ENCODE data around the gene PCGF6. TPM values are rescaled to one million over a fixed set of nuclear protein-coding genes. Genes with fewer than 3 reads are reported as not detected.
A peak's percentile ranks its signal among the peaks of the same experiment; 100 is the strongest.

The PCGF6 gene
- 14.9 and 16.0 TPM in 2 replicates for total RNA-seq (2014; rRNA removed; shearing (Covaris generic))
- total RNA-seq (2022) = 12.3 and 12.6 TPM in 2 replicates
- Bru-seq, nascent RNA = percentile 65 among the genes with signal in this experiment
- BruChase-seq, experiment 1, labeled RNA remaining after a 6-hour chase = percentile 57 among the genes with signal in this experiment
- percentile 62 among the genes with signal in this experiment for BruChase-seq, experiment 2, labeled RNA remaining after a 2-hour chase
- long read RNA-seq, transcript PCGF6-202 (10 exons, 2,230 nt) = major isoform, 23 of 31 reads
- long read RNA-seq, partial matches to known transcripts = 0 of 31 reads
- long read RNA-seq, other reads (novel, unspliced or antisense) = 8 of 31 reads

DNA sequence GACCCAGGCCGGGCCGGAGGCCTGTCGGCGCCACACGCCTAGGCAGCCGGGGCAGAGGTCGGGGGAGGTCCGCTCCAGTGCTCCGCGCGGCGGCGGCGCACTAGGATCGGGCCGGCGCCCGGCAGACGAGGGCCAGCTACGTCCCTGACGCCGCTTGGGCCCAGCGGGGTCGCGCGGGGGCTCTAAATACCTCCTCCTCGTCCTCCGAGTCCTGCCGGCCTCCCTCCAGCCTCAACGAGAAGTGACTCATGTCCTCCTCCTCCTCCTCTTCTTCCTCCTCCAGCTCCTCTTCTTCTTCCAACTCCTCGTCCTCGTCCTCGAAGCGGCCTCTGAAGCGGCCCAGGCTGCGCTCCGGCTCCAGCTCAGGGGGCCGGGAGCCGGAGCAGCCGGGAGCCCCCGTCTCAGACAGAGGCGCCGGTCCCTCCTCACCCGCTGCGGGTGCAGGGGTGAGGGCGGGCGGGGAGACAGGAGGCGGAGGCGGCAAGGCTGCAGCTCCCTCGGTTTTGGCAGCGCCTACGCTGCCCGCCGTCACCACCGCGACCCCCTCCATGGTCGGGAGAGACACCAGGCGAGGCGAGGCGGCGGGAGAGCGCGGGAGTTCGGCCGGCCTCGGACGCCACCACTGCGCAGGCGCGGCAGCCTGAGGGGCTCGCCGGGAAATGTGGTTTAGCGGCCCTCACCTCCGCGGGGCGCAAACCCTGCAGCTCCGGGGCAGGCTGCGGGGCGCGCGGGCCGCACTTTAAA lies at the start of gene PCGF6:
Gene PCGF6 (minus strand): TSS at position 624 of the 744 bp plus-strand sequence. CDS start 74 bp downstream, at position 550.
- peak; percentile 90 for DNase-seq (ENCODE audit: low spot score)
- H3K27ac ChIP-seq (ENCODE audit: low read depth, low read length, poor library complexity, severe bottlenecking) = peak within 1 kb of the TSS; percentile 46
- H3K36me3 ChIP-seq (ENCODE audit: insufficient read depth, low read length) = peaks cover 26% of the 10 kb centered on the region
- POLR2A ChIA-PET = interaction anchor here (0.9 to 3.6 kb wide), 5 partner anchors 12 to 25 kb away, joined by 3 to 17 read pairs (median 3); partner anchors contain the start of gene TAF5
- H3K4me1 ChIP-seq (ENCODE audit: insufficient read depth, low read length, poor library complexity, severe bottlenecking) = peaks cover 18% of the 10 kb centered on the region
- intact Hi-C loops (cut with micrococcal nuclease; ENCODE audit: unreplicated experiment) = loop anchor here (2.0 kb wide), 1 partner anchor 18 kb away; no protein-coding TSS in a partner anchor
- TF ChIP-seq EZH2phosphoT487 (IDR thresholded peaks at IDR 0.05; ENCODE audit: borderline replicate concordance, low read depth, low read length) = no peak
- TF ChIP-seq, protein P1, sequence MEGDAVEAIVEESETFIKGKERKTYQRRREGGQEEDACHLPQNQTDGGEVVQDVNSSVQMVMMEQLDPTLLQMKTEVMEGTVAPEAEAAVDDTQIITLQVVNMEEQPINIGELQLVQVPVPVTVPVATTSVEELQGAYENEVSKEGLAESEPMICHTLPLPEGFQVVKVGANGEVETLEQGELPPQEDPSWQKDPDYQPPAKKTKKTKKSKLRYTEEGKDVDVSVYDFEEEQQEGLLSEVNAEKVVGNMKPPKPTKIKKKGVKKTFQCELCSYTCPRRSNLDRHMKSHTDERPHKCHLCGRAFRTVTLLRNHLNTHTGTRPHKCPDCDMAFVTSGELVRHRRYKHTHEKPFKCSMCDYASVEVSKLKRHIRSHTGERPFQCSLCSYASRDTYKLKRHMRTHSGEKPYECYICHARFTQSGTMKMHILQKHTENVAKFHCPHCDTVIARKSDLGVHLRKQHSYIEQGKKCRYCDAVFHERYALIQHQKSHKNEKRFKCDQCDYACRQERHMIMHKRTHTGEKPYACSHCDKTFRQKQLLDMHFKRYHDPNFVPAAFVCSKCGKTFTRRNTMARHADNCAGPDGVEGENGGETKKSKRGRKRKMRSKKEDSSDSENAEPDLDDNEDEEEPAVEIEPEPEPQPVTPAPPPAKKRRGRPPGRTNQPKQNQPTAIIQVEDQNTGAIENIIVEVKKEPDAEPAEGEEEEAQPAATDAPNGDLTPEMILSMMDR (conservative IDR thresholded peaks at IDR 0.05; ENCODE audit: low read length) = no peak
- CTCF ChIA-PET (ENCODE audit: unreplicated experiment) = interaction anchor here (0.5 to 0.6 kb wide), 4 partner anchors 19 to 432 kb away, joined by 3 to 4 read pairs (median 4); partner anchors contain the start of gene CNNM2
- BruUV-seq (replicated peaks) = no TSS peak
- H3K4me3 ChIP-seq (ENCODE audit: low read depth, low read length, poor library complexity, severe bottlenecking) = peak within 1 kb of the TSS; percentile 79
- H3K79me2 ChIP-seq (ENCODE audit: insufficient read depth, low read depth, low read length) = peaks cover 18% of the 10 kb centered on the region; the same call in 1 of the 2 replicates
- no peaks in the 10 kb centered on the region for H3K9me2 ChIP-seq (ENCODE audit: insufficient read depth, low read length)
- peak within 1 kb of the TSS; percentile 98 for H2AFZ ChIP-seq (ENCODE audit: low read length)
- peak within 1 kb of the TSS; percentile 71 for H3K4me2 ChIP-seq (ENCODE audit: low read length)
- H3K9me3 ChIP-seq (ENCODE audit: low read length) = no peaks in the 10 kb centered on the region
- no peaks in the 10 kb centered on the region for H4K20me1 ChIP-seq (ENCODE audit: insufficient read depth, low read length)

DNA sequence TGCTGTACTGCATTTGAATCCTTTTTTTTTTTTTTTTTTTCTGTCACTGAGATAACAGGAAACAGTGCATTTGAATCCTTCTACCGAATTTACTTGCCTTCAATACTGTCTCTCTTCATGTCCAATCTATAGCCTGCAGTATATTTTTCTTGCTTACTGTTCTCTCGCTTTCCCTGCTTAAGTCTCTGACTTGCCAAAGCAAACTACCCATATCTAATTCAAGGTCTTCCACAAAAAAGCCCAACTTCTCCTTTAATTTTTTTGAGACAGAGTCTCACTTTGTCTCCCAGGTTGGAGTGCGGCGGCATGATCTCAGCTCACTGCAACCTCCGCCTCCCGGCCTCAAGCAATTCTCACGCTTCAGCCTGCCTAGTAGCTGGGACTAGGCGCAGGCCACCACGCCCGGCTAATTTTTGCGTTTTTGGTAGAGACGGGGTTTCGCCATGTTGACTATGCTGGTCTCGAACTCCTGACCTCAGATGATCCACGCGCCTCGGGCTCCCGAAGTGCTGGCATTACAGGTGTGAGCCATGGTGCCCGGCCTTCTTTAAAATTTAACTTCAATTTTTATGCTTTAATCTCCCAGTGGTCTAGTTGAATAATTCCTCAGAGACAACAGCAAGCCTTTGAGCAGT lies 46.4 kb upstream of the PCGF6 start:
- peaks cover 61% of the 10 kb centered on the region for H3K79me2 ChIP-seq (ENCODE audit: insufficient read depth, low read depth, low read length)
- peak overlapping the region; percentile 89 for H3K4me3 ChIP-seq (ENCODE audit: low read depth, low read length, poor library complexity, severe bottlenecking)
- ChIA-PET POLR2A (interaction anchor here (0.5 to 1.6 kb wide), 5 partner anchors 9 to 203 kb away, joined by 3 to 5 read pairs (median 3); no protein-coding TSS in a partner anchor), CTCF (ENCODE audit: unreplicated experiment) (no interaction called here)
- BruUV-seq (replicated peaks) = no TSS peak
- H3K4me1 ChIP-seq (ENCODE audit: insufficient read depth, low read length, poor library complexity, severe bottlenecking) = peaks cover 31% of the 10 kb centered on the region
- intact Hi-C loops (cut with micrococcal nuclease; ENCODE audit: unreplicated experiment) = loop anchor here (2.0 kb wide), 1 partner anchor 479 kb away; the partner anchor contains the start of gene CNNM2
- H3K9me2 ChIP-seq (ENCODE audit: insufficient read depth, low read length) = no peaks in the 10 kb centered on the region
- peak overlapping the region; percentile 75 for H3K4me2 ChIP-seq (ENCODE audit: low read length)
- H2AFZ ChIP-seq (ENCODE audit: low read length) = peak overlapping the region; percentile 75; the same call in 1 of the 2 replicates
- peak overlapping the region; percentile 55 for H3K27ac ChIP-seq (ENCODE audit: low read depth, low read length, poor library complexity, severe bottlenecking)
- H4K20me1 ChIP-seq (ENCODE audit: insufficient read depth, low read length) = peaks cover 11% of the 10 kb centered on the region; the same call in 1 of the 2 replicates
- H3K36me3 ChIP-seq (ENCODE audit: insufficient read depth, low read length) = peaks cover 73% of the 10 kb centered on the region
- peak; percentile 29 for DNase-seq (ENCODE audit: low spot score)
- H3K9me3 ChIP-seq (ENCODE audit: low read length) = no peaks in the 10 kb centered on the region
- TF ChIP-seq EZH2phosphoT487 (IDR thresholded peaks at IDR 0.05; ENCODE audit: borderline replicate concordance, low read depth, low read length) = no peak
- TF ChIP-seq, protein P1 (conservative IDR thresholded peaks at IDR 0.05; ENCODE audit: low read length) = no peak
